GM19025 (cell line): Measurements from ENCODE around the gene MIEN1.
"Not testable (repeated sequence)": the region's sequence is repeated elsewhere in the genome, so short reads cannot be mapped to it uniquely, and the experiment has no call there.

Source experiments
- ATAC-seq: cut with Tn5 transposase; IDR thresholded peaks from one replicate; pipeline ENCODE4 v1.9.1; 2021; ENCODE audit warnings: mild to moderate bottlenecking, low read depth, moderate library complexity; ENCODE audit not compliant: unreplicated experiment

The MIEN1 gene

DNA sequence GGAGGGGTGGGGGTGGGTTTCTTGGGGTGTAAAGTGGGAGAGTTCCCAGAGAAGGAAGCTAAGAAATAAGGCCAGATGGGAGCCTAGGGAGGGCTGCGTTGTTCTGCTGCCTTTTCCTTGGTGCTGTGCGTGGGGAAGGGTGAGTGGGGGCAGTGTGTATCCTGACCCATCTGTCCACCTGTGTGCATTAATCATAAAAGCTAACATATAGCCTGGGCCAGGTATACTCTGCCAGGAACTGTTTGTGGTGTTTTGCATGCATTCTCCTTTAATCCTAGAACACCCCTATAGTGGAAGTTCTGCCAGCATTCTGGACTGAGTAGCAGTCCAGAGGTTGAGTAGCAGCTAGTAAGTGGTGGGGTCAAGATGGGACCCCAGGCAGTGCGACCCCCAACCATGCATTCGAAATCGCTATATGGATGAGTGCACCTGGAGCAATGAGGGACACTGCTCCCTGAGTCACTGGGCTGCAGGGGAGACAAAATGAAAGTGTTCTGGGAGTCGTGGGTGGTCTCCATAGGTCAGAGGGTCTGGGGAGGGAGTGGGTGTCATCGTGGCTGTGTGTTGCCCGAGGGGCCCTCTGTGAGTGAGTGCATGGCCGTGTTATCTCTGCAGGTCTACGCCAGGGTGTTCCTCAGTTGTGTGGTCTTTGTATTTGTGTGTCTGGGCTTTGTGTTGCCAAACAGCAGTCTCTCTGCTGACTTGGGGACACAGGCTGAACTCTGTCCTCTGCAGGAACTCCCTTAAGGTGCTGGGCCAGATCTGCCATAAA, 29.1 kb downstream of the MIEN1 start:
- no peak for ATAC-seq

DNA sequence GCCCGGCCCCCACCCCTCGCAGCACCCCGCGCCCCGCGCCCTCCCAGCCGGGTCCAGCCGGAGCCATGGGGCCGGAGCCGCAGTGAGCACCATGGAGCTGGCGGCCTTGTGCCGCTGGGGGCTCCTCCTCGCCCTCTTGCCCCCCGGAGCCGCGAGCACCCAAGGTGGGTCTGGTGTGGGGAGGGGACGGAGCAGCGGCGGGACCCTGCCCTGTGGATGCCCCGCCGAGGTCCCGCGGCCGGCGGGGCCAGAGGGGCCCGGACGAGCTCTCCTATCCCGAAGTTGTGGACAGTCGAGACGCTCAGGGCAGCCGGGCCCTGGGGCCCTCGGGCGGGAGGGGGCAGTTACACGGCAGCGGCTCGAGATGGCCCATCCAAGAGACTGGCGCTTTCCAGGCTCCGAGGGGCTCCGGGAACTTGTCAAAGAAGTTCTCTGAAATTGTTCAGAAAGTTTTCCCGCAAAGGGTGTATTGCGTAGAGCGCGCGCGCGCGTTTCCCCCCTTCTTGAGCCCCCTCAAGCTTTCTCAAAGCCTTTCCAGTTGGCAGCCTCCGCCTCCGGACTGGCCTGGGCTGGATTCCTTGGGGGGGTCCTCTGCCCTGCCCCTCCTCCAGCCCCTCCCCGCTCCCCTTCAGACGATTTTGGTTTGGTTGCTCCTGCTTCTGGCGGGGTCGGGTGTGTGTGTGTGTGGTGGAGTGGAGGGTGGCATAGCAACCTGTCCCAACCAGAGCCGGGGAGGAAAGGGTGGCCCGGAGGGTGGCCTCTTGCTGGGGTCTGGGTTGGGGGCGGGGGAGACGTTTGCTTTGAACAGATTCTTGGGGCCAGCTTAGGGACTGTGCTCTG, 30.0 kb downstream of the MIEN1 start:
- no peak for ATAC-seq

DNA sequence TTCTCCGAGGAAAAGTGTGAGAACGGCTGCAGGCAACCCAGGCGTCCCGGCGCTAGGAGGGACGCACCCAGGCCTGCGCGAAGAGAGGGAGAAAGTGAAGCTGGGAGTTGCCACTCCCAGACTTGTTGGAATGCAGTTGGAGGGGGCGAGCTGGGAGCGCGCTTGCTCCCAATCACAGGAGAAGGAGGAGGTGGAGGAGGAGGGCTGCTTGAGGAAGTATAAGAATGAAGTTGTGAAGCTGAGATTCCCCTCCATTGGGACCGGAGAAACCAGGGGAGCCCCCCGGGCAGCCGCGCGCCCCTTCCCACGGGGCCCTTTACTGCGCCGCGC, 30.5 kb downstream of the MIEN1 start, which contains the start of gene ERBB2:
TSS of gene ERBB2 (plus strand) at position 247 of the 330 bp plus-strand sequence. CDS start 175 bp downstream, outside the sequence.
- no peak for ATAC-seq

DNA sequence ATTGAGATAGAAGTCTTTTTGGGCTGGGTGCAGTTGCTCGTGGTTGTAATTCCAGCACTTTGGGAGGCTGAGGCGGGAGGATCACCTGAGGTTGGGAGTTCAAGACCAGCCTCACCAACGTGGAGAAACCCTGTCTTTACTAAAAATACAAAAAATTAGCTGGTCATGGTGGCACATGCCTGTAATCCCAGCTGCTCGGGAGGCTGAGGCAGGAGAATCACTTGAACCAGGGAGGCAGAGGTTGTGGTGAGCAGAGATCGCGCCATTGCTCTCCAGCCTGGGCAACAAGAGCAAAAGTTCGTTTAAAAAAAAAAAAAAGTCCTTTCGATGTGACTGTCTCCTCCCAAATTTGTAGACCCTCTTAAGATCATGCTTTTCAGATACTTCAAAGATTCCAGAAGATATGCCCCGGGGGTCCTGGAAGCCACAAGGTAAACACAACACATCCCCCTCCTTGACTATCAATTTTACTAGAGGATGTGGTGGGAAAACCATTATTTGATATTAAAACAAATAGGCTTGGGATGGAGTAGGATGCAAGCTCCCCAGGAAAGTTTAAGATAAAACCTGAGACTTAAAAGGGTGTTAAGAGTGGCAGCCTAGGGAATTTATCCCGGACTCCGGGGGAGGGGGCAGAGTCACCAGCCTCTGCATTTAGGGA, 31.0 kb downstream of the MIEN1 start:
- not testable (repeated sequence) for ATAC-seq

GRCh38 chr17:39697961-39698360, 32.4 kb downstream of the MIEN1 start:
- no peak for ATAC-seq

DNA sequence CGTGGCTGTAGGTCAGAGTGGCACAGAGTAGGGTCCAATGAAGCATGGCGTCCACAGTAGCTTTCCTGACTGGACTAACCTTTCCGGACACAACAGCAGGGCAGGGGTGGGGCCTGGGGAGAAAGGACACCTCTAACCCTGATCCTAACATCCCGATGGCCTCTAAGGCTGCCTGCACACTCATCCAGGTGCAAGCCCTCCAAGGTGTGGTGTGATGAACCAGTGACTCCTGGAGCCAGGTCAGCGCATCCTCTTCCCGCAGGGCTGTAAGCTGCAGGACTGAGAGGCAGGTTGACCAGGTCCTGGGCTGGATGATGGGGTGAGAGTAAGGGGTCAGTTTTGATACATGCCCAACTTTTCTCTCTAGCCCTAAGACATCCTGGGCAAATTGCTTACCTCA, 33.6 kb downstream of the MIEN1 start:
- ATAC-seq, result no peak

GRCh38 chr17:39695089-39695474, 35.2 kb downstream of the MIEN1 start:
- ATAC-seq, result no peak

GRCh38 chr17:39694593-39694992, 35.7 kb downstream of the MIEN1 start:
- no peak for ATAC-seq

DNA sequence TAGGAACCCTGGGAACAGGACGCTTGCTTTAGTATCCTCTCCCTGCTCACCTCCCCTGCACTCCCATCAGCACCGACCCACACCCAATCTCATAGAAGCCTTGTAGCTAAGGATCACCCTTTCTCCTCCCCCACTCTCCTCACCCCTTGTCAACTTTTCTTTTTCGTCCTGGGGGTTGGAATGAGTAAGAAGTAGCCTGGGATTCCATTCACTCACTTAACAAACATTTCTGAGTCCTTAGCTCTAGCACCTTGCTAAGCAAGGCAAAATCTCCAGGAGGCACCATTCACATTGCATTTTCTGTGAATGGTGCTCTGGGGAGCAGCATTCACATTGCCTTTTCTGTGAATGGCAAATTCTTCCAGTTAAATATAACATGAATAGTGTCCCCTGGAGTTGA, 41.4 kb downstream of the MIEN1 start:
- no peak for ATAC-seq

- ATAC-seq, result no peak
Observed at GRCh38 chr17:39688475-39688835, 41.9 kb downstream of the MIEN1 start.

DNA sequence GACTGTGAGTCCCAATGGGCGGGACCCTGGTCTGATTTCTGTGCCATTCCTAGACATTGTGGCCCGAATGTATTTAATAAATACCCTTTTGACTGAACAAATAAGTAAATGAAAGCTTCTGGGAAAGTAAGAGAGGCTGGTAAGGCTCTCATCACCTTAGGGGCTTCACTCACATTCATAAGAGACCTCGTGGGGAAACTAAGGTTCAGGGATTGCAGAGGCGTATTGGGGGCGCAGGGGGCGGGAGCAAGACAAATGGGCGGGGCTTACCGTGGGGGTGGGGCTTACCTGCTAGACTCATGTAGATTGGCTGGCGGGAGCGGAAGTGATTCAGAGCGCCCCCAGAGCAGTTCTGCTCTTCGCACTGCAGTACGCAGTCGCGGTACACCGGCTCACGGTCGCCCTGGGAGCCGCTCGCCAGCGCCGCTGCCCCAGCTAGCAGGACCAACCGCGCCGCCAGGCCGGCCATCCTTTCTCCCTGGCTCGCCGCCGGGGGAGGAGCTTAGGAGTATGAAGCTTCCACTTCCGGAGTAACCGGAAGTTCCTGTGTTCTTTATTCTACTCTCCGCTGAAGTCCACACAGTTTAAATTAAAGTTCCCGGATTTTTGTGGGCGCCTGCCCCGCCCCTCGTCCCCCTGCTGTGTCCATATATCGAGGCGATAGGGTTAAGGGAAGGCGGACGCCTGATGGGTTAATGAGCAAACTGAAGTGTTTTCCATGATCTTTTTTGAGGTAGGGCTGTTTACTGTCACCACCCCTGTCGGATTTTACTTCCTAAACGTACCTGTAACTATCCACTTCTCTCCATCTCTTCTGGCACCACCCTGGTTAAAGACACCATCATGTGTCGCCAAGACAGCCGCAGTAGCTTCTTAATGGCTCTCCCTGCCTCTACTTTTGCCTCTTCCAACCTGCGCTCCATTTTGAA, 42.5 kb downstream of the MIEN1 start, which contains the start of gene PGAP3:
TSS of gene PGAP3 (minus strand) at position 512 of the 929 bp plus-strand sequence. CDS start at position 469, 43 bp downstream.
- ATAC-seq, result peak; percentile 93

GRCh38 chr17:39687101-39687545, 43.2 kb downstream of the MIEN1 start:
- ATAC-seq, result no peak

DNA sequence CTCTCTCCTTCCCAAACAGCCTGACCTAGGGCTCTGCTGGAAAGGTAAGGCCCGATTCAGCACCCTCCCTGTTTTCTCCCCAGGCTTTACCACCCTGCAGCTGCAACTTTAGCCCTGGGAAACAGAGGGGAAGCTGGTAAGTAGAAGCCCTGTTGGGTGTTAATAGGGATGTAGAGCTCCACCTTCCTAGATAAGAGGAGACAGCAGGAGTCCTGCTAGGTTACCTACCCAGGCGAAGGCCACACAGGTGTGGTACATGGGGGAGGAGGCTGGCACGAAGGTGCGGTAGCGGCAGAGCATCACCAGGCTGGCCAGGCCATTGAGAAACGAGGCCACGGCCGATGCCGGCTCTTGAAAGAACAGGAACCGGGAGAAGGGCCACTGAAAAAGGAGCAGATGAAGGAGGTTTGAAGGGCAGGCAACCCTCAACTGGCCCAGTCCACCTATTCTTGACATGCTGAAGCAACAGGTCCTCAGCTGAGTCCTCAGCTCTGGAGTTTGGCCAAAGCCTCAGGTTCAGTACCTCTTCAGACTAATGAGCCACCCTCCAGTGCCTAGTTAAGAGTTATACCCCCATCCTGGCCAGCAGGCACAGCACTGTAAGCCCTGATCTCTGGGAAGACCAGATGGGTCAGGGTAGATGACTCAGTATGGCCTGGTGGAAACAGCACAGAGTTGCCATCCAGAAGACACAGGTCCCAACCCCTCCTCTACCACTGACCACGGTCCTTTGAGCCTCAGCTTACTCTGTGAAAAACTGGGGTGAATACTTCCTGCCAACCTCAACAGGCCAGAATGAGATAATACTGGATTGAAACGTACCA, 45.8 kb downstream of the MIEN1 start:
- no peak for ATAC-seq

- no peak for ATAC-seq
Observed at GRCh38 chr17:39683295-39683939, 46.9 kb downstream of the MIEN1 start.

DNA sequence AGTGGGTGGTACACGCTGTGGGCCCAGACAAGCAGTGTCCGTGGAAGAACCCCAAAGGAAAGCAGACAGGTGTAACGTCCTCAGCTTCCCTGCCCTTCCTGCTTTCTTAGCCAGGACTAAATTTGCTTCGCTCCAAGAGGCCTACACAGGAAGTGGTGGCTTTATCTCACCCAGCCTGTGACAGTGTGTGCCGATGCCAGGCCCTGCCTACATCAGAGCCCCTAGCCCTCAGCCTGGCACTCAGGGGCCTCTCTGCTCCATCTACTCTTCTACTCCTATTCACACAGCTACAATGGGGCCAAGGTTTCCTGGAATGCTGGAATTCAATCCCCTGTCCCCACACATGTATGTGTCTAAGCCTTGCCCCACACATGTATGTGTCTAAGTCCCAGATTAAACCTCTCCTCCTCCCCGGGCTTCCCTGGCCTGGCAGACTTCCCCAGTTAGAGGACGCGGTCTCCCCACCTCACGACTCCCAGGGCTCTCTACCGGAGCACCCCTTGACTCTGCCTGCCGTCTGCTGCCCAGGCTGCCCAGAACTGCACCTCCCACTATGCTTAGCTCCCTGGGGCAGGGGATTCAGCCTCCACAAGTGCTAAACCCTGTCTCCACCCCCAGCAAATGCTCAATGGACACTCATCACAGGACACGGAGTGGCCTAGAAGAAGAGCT, 50.7 kb downstream of the MIEN1 start:
- ATAC-seq, result no peak
